HepG2 (cell line): ENCODE data around the gene CYTH2. TPM values are rescaled to one million over a fixed set of nuclear protein-coding genes. Genes with fewer than 3 reads are reported as not detected.

Experiments
- AHR ChIP-seq: IDR thresholded peaks from 2 replicates; pipeline ENCODE4 v1.6.1; 2018; ENCODE audit warnings: missing genetic modification reagents, missing compliant biosample characterization
- ATF3 ChIP-seq: sonication (generic); formaldehyde crosslinking; IDR thresholded peaks from 2 replicates; pipeline ENCODE4 v1.4.0; 2020; ENCODE audit warnings: missing genetic modification reagents
- BRD4 ChIP-seq: sonication (generic); formaldehyde crosslinking; IDR thresholded peaks from 2 replicates; pipeline ENCODE4 v1.4.0; 2020; ENCODE audit warnings: missing genetic modification reagents
- ELF1 ChIP-seq: sonication (generic); formaldehyde crosslinking; IDR thresholded peaks from 2 replicates; pipeline ENCODE4 v1.4.0; 2020; ENCODE audit warnings: missing genetic modification reagents
- FOXM1 ChIP-seq: sonication (generic); formaldehyde crosslinking; IDR thresholded peaks from 2 replicates; pipeline ENCODE4 v1.5.0; 2020; ENCODE audit warnings: missing genetic modification reagents
- IRX3 ChIP-seq: sonication (generic); formaldehyde crosslinking; IDR thresholded peaks from 2 replicates; pipeline ENCODE4 v1.8.1; 2023; ENCODE audit warnings: mild to moderate bottlenecking, low read depth, missing genetic modification reagents, borderline replicate concordance
- JDP2 ChIP-seq: sonication (generic); formaldehyde crosslinking; IDR thresholded peaks from 2 replicates; pipeline ENCODE4 v1.8.1; 2022; ENCODE audit warnings: missing genetic modification reagents, borderline replicate concordance
- KLF13 ChIP-seq: sonication (generic); formaldehyde crosslinking; IDR thresholded peaks from 2 replicates; pipeline ENCODE4 v1.4.0; 2020; ENCODE audit warnings: mild to moderate bottlenecking, missing genetic modification reagents
- KLF9 ChIP-seq: IDR thresholded peaks from 2 replicates; pipeline ENCODE4 v1.6.1; 2016; ENCODE audit warnings: low read depth
- MEIS1 ChIP-seq: sonication (generic); formaldehyde crosslinking; IDR thresholded peaks from 2 replicates; pipeline ENCODE4 v1.9.0; 2021; ENCODE audit warnings: mild to moderate bottlenecking, missing genetic modification reagents, moderate library complexity, borderline replicate concordance
- MYC ChIP-seq: sonication (generic); formaldehyde crosslinking; IDR thresholded peaks from 2 replicates; pipeline ENCODE4 v1.9.0; 2021; ENCODE audit warnings: missing genetic modification reagents, borderline replicate concordance
- NFAT5 ChIP-seq: sonication (generic); formaldehyde crosslinking; IDR thresholded peaks from 2 replicates; pipeline ENCODE4 v1.4.0; 2020; ENCODE audit warnings: missing genetic modification reagents
- RORA ChIP-seq: sonication (generic); formaldehyde crosslinking; IDR thresholded peaks from 2 replicates; pipeline ENCODE4 v1.5.0; 2020; ENCODE audit warnings: mild to moderate bottlenecking, missing genetic modification reagents, moderate library complexity
- SNAI1 ChIP-seq: sonication (generic); formaldehyde crosslinking; IDR thresholded peaks from 2 replicates; pipeline ENCODE4 v1.5.0; 2020; ENCODE audit warnings: mild to moderate bottlenecking, missing genetic modification reagents, borderline replicate concordance
- TGIF2 ChIP-seq: IDR thresholded peaks from 2 replicates; pipeline ENCODE4 v1.6.1; 2016; ENCODE audit warnings: control low read depth, missing compliant biosample characterization
- THAP11 ChIP-seq: IDR thresholded peaks from 2 replicates; pipeline ENCODE4 v1.6.1; 2016; ENCODE audit warnings: missing biosample characterization, missing genetic modification reagents
- ZBTB21 ChIP-seq: sonication (generic); formaldehyde crosslinking; IDR thresholded peaks from 2 replicates; pipeline ENCODE4 v1.4.0; 2020; ENCODE audit warnings: missing genetic modification reagents
- ZFP41 ChIP-seq: sonication (generic); formaldehyde crosslinking; IDR thresholded peaks from 2 replicates; pipeline ENCODE4 v1.4.0; 2020; ENCODE audit warnings: mild to moderate bottlenecking, missing genetic modification reagents, borderline replicate concordance
- ZNF12 ChIP-seq: sonication (generic); formaldehyde crosslinking; IDR thresholded peaks from 2 replicates; pipeline ENCODE4 v1.5.0; 2020; ENCODE audit warnings: missing genetic modification reagents
- ZNF451 ChIP-seq: sonication (generic); formaldehyde crosslinking; IDR thresholded peaks from 2 replicates; pipeline ENCODE4 v1.5.0; 2020; ENCODE audit warnings: mild to moderate bottlenecking, missing genetic modification reagents
- ZNF839 ChIP-seq: sonication (generic); formaldehyde crosslinking; IDR thresholded peaks from 2 replicates; pipeline ENCODE4 v1.4.0; 2020; ENCODE audit warnings: missing genetic modification reagents, mild to moderate bottlenecking, borderline replicate concordance
- polyA plus RNA-seq, 8 experiments: library from polyadenylated mRNA; depleted of rRNA in 3 of 8; stranded (reverse) in 7 of 8; unstranded in 1 of 8; fragments of >200 nt; fragmentation: Illumina TruSeq in 4 of 8; extraction: Trizol in 4 of 8; gene quantifications; 2 replicates each; pipeline versions ENCODE4 v1.2.1 to v1.2.3, GENCODE V29; 2011 to 2016; ENCODE audit warnings: low read depth in 4 of 8, missing spikeins in 1 of 8, mixed read lengths in 1 of 8; ENCODE audit not compliant: insufficient read depth in 1 of 8
- total RNA-seq, 5 experiments: library from RNA; depleted of rRNA; stranded (reverse); fragments of >200 nt; fragmentation: Illumina TruSeq; extraction: Trizol; gene quantifications; 2 replicates each; pipeline ENCODE4 v1.2.3, GENCODE V29; 2016; ENCODE audit warnings: low read depth in 1 of 5

Gene CYTH2
- total and polyA plus RNA-seq, 2 of the 13 experiments (the other 11 are each of a cell fraction or from before 2014, with no cell fraction given) = 16.5 to 39.3 TPM

DNA sequence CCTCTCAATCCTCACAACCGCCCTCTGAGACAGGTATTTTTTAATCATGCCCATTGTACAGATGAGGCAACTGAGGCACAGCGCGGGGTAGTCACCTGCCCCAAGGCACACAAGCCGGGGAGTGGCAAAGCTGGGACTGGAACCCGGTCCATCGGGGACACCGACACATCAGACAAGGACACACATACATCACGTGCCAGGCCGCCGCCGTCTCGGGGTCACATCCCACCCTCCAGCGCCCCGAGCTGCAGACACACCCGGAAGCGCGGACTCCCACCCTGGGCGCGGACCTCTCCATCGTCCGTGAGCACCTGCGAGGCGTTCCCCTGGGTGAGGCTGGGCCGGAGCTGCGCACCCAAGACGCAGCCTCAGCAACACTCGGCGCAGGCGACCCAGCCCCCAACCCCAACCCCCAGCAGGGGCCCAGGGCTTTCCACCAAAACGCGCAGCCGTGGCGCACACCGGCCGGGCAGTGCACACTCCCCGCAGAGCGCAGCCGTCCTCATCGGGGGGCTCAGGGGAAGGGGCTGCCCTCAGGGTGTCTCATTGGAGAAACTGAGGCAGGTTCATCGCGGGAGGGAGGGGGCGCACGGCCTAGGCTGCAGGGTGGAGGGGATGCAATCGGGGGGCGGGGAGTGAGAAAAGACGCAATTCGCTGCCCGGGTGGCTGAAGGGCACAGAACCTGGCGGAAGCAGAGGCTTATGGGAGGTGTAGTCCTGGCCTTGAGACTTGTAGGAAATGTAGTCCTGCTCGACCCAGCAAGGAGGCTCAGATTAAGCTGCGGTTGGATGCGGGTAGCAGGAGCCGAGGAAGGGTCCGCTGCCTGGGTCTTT is 44.3 kb downstream of the CYTH2 start (continued):
- TF ChIP-seq NFAT5 = no peak
- peak; percentile 60 for TF ChIP-seq ELF1 (CRISPR knock-in tag)
- TF ChIP-seq ZNF451 = no peak
- no peak for TF ChIP-seq ATF3 (CRISPR knock-in tag)
- no peak for TF ChIP-seq ZNF12 (CRISPR knock-in tag)
- no peak for TF ChIP-seq ZFP41 (CRISPR knock-in tag)
- TF ChIP-seq KLF13 (CRISPR knock-in tag) = no peak
- no peak for TF ChIP-seq AHR (CRISPR knock-in tag)
- TF ChIP-seq MEIS1 = no peak
- no peak for TF ChIP-seq FOXM1
- no peak for TF ChIP-seq BRD4 (CRISPR knock-in tag)
- TF ChIP-seq SNAI1 (CRISPR knock-in tag) = no peak
- no peak for TF ChIP-seq TGIF2
- TF ChIP-seq RORA = no peak
- TF ChIP-seq JDP2 = no peak
- TF ChIP-seq MYC (CRISPR knock-in tag) = no peak
- no peak for TF ChIP-seq ZBTB21 (CRISPR knock-in tag)
- no peak for TF ChIP-seq ZNF839 (CRISPR knock-in tag)
- peak; percentile 99 for TF ChIP-seq THAP11 (CRISPR knock-in tag)
- no peak for TF ChIP-seq IRX3 (CRISPR knock-in tag)
- TF ChIP-seq KLF9 = no peak
